GM12874 (cell line): ENCODE measurements around the gene AP3S1.

Source experiments
- CTCF ChIP-seq: IDR thresholded peaks from 2 replicates; pipeline ENCODE4 v1.5.1; 2011; ENCODE audit warnings: low read depth, mild to moderate bottlenecking, control low read depth, low read length, moderate library complexity; ENCODE audit not compliant: insufficient read depth

The AP3S1 gene

GRCh38 chr5:115841382-115842088, at the start of gene AP3S1, which contains the start of gene ATG12:
AP3S1 (plus strand) TSS chr5:115841935; CDS start chr5:115842038, 103 bp downstream.
ATG12 (minus strand) TSS chr5:115841565; CDS start chr5:115841552, 13 bp downstream.
- no peak for TF ChIP-seq CTCF

- no peak for TF ChIP-seq CTCF
Measured at GRCh38 chr5:115795700-115796099, 46.0 kb upstream of the AP3S1 start.

- no peak for TF ChIP-seq CTCF
Measured at GRCh38 chr5:115796656-115797055, 45.1 kb upstream of the AP3S1 start.

- TF ChIP-seq CTCF = no peak
Measured at GRCh38 chr5:115798252-115798651, 43.5 kb upstream of the AP3S1 start.

GRCh38 chr5:115800108-115800507, 41.6 kb upstream of the AP3S1 start:
- no peak for TF ChIP-seq CTCF

- no peak for TF ChIP-seq CTCF
Measured at GRCh38 chr5:115801152-115801551, 40.6 kb upstream of the AP3S1 start.

GRCh38 chr5:115801984-115802383, 39.8 kb upstream of the AP3S1 start:
- no peak for TF ChIP-seq CTCF
